Prostate gland (tissue), 2 donors: ENCODE data around the gene SPAG9. TPM values are rescaled to one million over a fixed set of nuclear protein-coding genes. Genes with fewer than 3 reads are reported as not detected.
"Not testable (repeated sequence)": the region's sequence is repeated elsewhere in the genome, so short reads cannot be mapped to it uniquely, and the experiment has no call there.

ENCODE experiments used
- DNase-seq: peaks from one replicate; pipeline ENCODE4 v3.0.0-alpha.2; 2019; ENCODE audit warnings: low spot score
- H3K27ac ChIP-seq, 2 donors: fragments of 200-600 bp; sonication (generic); 2 replicates each; pipeline ENCODE4 v1.5.1; 2017 to 2019
- H3K27me3 ChIP-seq: fragments of 200-600 bp; sonication (generic); replicated peaks from 2 replicates; pipeline ENCODE4 v1.5.1; 2019; ENCODE audit not compliant: insufficient read depth
- H3K36me3 ChIP-seq, 2 donors: fragments of 200-600 bp; sonication (generic); 1 replicate in 1 of 2; 2 replicates in 1 of 2; pipeline versions ENCODE4 v1.5.1 to v1.8.1; 2017 to 2019
- H3K4me1 ChIP-seq: fragments of 200-600 bp; sonication (generic); replicated peaks from 2 replicates; pipeline ENCODE4 v1.5.1; 2019
- H3K4me3 ChIP-seq, 2 donors: fragments of 200-600 bp; sonication (generic); 2 replicates each; pipeline ENCODE4 v1.5.1; 2017 to 2019
- H3K9me3 ChIP-seq: fragments of 200-600 bp; sonication (generic); 2 replicates; pipeline ENCODE4 v1.5.1; 2017
- CTCF ChIP-seq, 4 experiments: fragments of 200-600 bp in 2 of 4; fragments of 450-650 bp in 2 of 4; sonication (generic) in 2 of 4; IDR thresholded peaks; 1 replicate in 3 of 4; 2 replicates in 1 of 4; pipeline ENCODE4 v1.5.1; 2016 to 2019; ENCODE audit warnings: antibody characterized with exemption in 4 of 4, mild to moderate bottlenecking in 2 of 4, moderate library complexity in 2 of 4
- POLR2A ChIP-seq: fragments of 450-650 bp; IDR thresholded peaks from one replicate; pipeline ENCODE4 v1.6.1; 2016; ENCODE audit warnings: antibody characterized with exemption, mild to moderate bottlenecking
- POLR2AphosphoS5 ChIP-seq: sonication (generic); formaldehyde crosslinking; IDR thresholded peaks from one replicate; pipeline ENCODE4 v1.6.1; 2017; ENCODE audit warnings: antibody characterized with exemption
- WGBS: methylation state at CpG from one replicate; pipeline ENCODE4 v1.1.5; 2018; 5-methylcytosine and 5-hydroxymethylcytosine counted together
- intact Hi-C: fragments of 100-400 bp; cut with DNase I; formaldehyde crosslinking; loops from one replicate; pipeline ENCODE4 v1.14.2; 2022
- total RNA-seq, 2 donors: library from RNA; depleted of rRNA; stranded (reverse); fragments of >200 nt; gene quantifications; one replicate each; pipeline ENCODE4 v1.1.0, GENCODE V29; 2016

The SPAG9 gene
- total RNA-seq, 2 donors from 2014 or later: 48.3 to 98.3 TPM

GRCh38 chr17:51133365-51133764, 12.7 kb upstream of the SPAG9 start:
- DNase-seq: no peak
- no peak for TF ChIP-seq POLR2A
- TF ChIP-seq CTCF (IDR thresholded peaks at IDR 0.05): no peak
- TF ChIP-seq POLR2AphosphoS5: no peak
- 75% methylated on average over 2 of the region's 2 CpGs for WGBS
- no peaks in the 10 kb centered on the region for H3K36me3 ChIP-seq
- H3K4me1 ChIP-seq: no peaks in the 10 kb centered on the region
- intact Hi-C loops: no loop called here
- no peak overlapping the region for H3K4me3 ChIP-seq
- no peak overlapping the region for H3K27ac ChIP-seq
- no peaks in the 10 kb centered on the region for H3K9me3 ChIP-seq
- H3K27me3 ChIP-seq: no peaks in the 10 kb centered on the region

- H3K27me3 ChIP-seq: no peaks in the 10 kb centered on the region
- H3K36me3 ChIP-seq: no peaks in the 10 kb centered on the region
- no peak overlapping the region for H3K4me3 ChIP-seq
- no peaks in the 10 kb centered on the region for H3K4me1 ChIP-seq
- no peak for DNase-seq
- TF ChIP-seq CTCF (IDR thresholded peaks at IDR 0.05) (no peak), POLR2AphosphoS5 (no peak), POLR2A (no peak)
- no peaks in the 10 kb centered on the region for H3K9me3 ChIP-seq
- intact Hi-C loops: no loop called here
- no peak overlapping the region for H3K27ac ChIP-seq
Observed at GRCh38 chr17:51132964-51133319, 12.3 kb upstream of the SPAG9 start.

GRCh38 chr17:51128076-51128475, 7.4 kb upstream of the SPAG9 start:
- DNase-seq: no peak
- no peak overlapping the region for H3K27ac ChIP-seq
- no peaks in the 10 kb centered on the region for H3K9me3 ChIP-seq
- H3K36me3 ChIP-seq: no peaks in the 10 kb centered on the region
- H3K4me1 ChIP-seq: no peaks in the 10 kb centered on the region
- 77% methylated on average over 3 of the region's 3 CpGs for WGBS
- H3K27me3 ChIP-seq: no peaks in the 10 kb centered on the region
- H3K4me3 ChIP-seq: no peak overlapping the region
- intact Hi-C loops: no loop called here
- TF ChIP-seq POLR2AphosphoS5 (no peak), CTCF (IDR thresholded peaks at IDR 0.05) (no peak), POLR2A (no peak)

GRCh38 chr17:51124640-51125503, 4.2 kb upstream of the SPAG9 start:
- no peak overlapping the region for H3K27ac ChIP-seq
- WGBS: 85% methylated on average over 5 of the region's 5 CpGs
- no peak overlapping the region for H3K4me3 ChIP-seq
- H3K9me3 ChIP-seq: no peaks in the 10 kb centered on the region
- intact Hi-C loops: no loop called here
- no peak for DNase-seq
- H3K36me3 ChIP-seq: no peaks in the 10 kb centered on the region
- H3K27me3 ChIP-seq: no peaks in the 10 kb centered on the region
- no peaks in the 10 kb centered on the region for H3K4me1 ChIP-seq
- TF ChIP-seq CTCF (IDR thresholded peaks at IDR 0.05): no peak

- H3K27me3 ChIP-seq, H3K9me3 ChIP-seq, H3K36me3 ChIP-seq, intact Hi-C loops, H3K4me3 ChIP-seq, H3K4me1 ChIP-seq, DNase-seq: not testable (repeated sequence)
- WGBS: 87% methylated on average over 10 of the region's 10 CpGs
- peak overlapping the region; percentile 99 to 100 for H3K27ac ChIP-seq
Observed at GRCh38 chr17:51122473-51123115, 1.9 kb upstream of the SPAG9 start.
